HG02943 (cell line): ENCODE results near the gene ERCC6.

Source experiments
- ATAC-seq: cut with Tn5 transposase; IDR thresholded peaks from one replicate; pipeline ENCODE4 v1.9.1; 2021; ENCODE audit warnings: mild to moderate bottlenecking, low read depth, moderate library complexity; ENCODE audit not compliant: unreplicated experiment

ERCC6 gene

GRCh38 chr10:49516216-49516970 lies 22.5 kb downstream of the ERCC6 start:
- no peak for ATAC-seq

GRCh38 chr10:49512121-49512809 lies 26.7 kb downstream of the ERCC6 start:
- ATAC-seq, result no peak

GRCh38 chr10:49509771-49510303 lies 29.1 kb downstream of the ERCC6 start:
- no peak for ATAC-seq

DNA sequence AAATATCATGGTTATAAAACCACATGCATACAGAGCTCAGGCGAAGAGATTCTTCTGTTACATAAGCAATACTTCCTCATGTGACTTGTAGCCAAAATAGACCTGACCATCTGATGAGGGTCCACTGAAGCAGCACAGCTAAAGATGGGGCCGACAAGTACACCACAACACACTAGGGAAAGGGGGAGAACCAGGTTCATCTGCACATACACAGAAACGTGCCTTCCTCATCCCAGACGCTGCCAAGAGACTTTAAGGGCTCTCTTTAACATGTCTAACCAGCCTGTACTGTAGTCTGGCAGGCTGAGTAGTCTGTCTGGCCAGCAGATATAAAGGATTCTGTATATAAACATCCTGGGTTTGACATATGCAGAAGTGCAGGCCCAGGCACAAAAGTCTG lies 30.3 kb downstream of the ERCC6 start:
- ATAC-seq, result no peak

DNA sequence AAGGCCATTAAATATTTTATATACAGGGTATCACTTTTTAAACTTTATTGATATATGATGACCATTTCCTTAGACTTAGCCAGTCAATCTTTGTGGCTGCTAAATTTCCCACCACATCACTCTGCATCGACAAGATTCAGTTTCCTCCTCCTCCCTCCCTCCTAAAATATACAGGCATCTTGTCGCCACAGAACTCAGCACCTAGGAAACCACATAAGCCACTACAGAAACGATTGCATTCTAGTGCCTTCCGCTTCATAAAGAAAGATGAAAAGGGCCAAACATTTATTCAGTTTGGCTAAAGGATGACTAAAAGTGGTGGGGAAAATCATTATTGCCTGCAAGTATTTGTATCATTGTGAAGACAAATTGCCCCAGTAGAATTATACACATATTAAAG lies 30.7 kb downstream of the ERCC6 start:
- no peak for ATAC-seq

- no peak for ATAC-seq
Observed at GRCh38 chr10:49505589-49505988, 33.3 kb downstream of the ERCC6 start.

- no peak for ATAC-seq
Observed at GRCh38 chr10:49505076-49505475, 33.8 kb downstream of the ERCC6 start.

GRCh38 chr10:49504528-49504927 lies 34.4 kb downstream of the ERCC6 start:
- no peak for ATAC-seq

DNA sequence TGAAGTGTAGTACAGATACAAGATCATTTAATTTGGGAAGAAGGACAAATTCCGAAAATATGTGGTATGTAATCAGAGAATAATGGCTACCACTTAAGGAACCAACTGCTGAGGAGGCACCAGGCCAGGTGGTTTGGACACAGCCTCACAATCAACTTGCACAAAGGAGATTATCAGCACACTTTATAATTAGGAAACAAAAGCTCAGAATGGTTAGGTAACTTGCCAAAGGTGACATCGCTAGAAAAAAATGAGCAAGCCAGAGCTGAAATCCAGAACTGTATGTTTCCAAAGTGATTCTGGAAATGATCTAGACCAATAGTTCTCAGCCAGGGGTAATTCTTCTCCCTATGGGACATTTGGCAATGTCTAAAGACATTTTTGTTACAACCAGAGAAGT lies 36.6 kb downstream of the ERCC6 start:
- ATAC-seq, result no peak

GRCh38 chr10:49500412-49500811 lies 38.5 kb downstream of the ERCC6 start:
- ATAC-seq, result no peak

DNA sequence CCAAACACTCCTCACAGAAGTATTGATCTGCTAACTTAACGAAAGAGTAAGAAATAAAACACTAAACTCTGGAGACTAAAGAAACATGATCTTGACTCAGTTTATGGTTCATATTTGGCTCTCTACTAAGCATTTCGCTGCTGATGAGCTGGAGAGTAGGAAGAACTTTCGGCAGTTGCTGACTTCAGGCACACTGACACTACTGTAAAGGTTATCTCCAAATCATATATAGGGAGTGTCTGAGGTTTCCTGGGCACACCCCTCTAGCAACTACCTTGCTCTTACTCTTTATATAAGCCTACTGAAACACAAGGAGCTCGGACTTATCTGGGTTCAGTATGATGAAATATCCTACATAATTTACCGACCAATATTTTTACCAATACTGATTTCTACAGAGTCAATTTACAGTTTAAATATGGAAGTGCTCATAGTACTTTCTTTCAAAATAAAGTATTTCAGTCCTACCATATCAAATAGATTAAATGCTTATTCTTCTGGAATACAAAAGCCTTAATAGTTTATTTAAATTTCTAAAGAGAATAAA lies 39.5 kb downstream of the ERCC6 start:
- no peak for ATAC-seq

DNA sequence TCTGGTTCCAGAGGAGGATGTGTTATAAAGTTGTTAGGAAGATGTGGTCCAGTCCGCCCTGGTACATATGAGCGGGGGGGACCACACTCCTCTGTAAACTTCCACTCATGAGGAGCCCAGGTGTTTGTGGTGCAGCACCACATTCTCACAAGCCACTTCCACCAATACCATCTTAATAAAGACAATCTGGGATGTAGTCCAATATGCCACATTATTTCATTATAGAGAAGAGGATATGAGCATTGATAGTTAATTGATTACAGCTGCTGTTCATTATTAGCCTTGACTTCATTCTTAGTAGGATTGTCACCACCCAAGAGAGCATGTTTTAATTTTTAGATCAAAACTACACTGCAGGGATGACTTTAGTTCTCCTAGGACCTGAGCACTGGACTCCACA lies 40.5 kb downstream of the ERCC6 start:
- no peak for ATAC-seq

DNA sequence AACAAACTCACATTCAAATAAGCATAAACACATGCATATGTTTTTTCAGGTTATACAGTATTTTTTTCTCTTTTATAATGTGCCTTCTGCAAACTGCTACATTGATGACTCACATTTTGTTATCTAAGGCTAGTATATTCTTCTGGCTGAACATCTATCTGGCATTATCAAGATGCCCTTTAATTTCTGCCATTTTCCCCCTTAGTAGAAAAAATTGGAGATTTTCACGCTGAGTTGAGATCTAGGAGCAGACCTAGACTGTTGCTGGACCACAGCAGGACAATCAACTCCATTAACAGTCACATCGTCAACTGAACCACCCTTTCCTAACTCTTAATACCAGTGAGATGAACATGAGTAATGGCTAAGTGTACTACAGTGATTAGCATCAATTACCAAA lies 41.6 kb downstream of the ERCC6 start:
- no peak for ATAC-seq

GRCh38 chr10:49488056-49488717 lies 50.7 kb downstream of the ERCC6 start:
- no peak for ATAC-seq

DNA sequence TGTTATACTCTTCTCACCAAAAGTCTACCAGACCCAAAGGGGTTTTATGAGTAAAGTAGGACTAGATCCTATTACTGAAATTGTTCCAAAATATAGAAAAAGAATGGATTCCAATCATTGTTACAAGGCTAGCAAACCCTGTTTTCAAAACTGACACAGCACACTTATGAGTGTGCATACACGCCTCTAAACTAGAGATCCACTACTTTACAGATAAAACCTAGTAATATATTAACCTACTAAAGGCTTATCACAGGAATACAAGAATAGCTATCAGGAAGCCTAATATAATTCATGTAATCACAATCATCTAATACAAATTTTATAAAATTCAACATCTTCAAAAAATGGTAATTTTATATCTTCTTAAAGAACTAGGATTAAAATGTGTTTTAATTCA lies 52.2 kb downstream of the ERCC6 start:
- ATAC-seq, result no peak

DNA sequence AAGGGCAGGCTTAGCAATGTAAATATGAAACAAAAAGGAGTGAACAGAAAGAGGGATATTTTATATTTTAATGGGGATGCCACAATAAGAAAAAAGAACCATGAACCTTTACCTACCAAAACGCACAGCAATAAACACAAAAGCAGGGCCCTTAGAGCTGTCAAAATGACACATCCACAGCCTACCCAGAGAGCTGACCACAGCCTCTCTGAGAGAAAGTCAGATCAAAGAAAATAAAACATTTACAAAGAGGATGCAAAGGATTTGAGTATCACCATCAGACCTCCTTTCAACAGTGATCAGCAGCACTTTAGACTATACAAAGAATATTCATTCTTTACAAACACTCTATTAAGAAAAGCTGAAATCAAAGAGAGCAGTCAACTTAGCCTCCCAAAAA lies 52.9 kb downstream of the ERCC6 start:
- ATAC-seq, result no peak

DNA sequence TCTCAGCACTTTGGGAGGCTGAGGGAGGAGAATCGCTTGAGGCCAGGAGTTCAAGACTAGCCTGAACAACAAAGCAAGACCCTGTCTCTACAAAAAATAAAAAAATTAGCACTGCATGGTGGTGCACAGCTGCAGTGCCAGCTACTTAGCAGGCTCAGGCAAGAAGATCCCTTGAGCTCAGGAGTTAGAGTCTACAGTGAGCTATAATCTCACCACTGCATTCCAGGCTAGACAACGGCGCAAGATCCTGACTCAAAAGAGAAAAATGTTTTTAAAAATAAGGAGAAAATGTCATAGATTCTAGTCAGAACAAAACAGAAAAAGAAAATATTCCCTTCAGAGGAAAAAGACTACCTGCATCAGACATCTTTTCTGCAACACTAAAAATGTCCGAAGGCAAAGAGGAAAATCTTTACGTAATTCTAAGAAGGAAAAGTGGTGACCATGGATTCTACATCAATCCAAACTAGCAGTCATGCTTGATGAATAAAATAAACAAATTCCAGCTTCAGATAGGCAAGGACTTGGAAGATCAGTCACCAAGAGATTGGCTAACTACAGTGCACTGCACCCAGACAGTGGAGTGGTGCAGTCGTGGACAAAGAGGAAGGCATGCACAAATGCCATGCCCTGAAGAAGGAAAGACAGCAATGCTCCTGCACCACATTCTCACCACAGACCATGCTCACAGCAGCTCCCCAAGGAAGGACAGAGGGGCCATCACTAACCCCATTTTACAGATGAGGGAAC lies 54.3 kb downstream of the ERCC6 start:
- no peak for ATAC-seq

GRCh38 chr10:49478819-49479218 lies 60.1 kb downstream of the ERCC6 start:
- no peak for ATAC-seq

GRCh38 chr10:49474901-49475300 lies 64.0 kb downstream of the ERCC6 start:
- no peak for ATAC-seq

DNA sequence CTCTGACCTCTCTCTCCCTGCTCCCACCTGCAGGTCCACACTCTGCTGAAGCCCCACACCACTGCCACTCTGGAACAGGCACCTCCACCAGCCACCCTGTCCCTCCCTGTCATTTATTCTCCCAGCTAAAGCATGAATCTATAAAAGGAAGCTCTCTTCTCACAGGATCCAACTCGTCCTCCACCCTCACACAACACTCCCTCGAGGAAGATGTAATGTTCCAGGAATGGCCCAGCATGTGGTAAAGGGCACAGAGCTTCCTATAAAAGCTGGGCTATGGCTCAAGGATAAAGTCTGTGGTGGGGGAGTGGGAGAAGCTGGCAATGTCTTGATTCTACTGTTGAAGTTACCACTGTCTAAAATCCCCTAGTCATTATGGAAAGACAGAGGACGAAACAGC lies 67.4 kb downstream of the ERCC6 start:
- no peak for ATAC-seq
